HEK293 (cell line): ENCODE measurements around the gene TK1.
A peak's percentile ranks its signal among the peaks of the same experiment; 100 is the strongest.

Experiments used
- CTCF ChIA-PET: fragments of 350-600 bp; formaldehyde crosslinking; extraction: SDS; loops from one replicate; lab custom pipeline; 2021; ENCODE audit warnings: antibody characterized with exemption; lab: Yijun Ruan, JAX
- POLR2A ChIA-PET: fragments of 300-600 bp; formaldehyde crosslinking; extraction: SDS; loops from one replicate; lab custom pipeline; 2020; ENCODE audit warnings: antibody characterized with exemption, inconsistent platforms; lab: Yijun Ruan, JAX
- H3K27ac ChIP-seq: fragments of 200-500 bp; sonication (Bioruptor generic); 2 replicates; pipeline ENCODE4 v1.5.1; 2014; ENCODE audit warnings: low read depth, low read length, control low read depth, inconsistent platforms; ENCODE audit errors: extremely low read depth
- H3K36me3 ChIP-seq, 2 experiments: fragments of 200-500 bp in 1 of 2; sonication (Bioruptor generic) in 1 of 2; 1 replicate in 1 of 2; 2 replicates in 1 of 2; pipeline ENCODE4 v1.5.1; 2014 to 2017; ENCODE audit warnings: inconsistent platforms in 2 of 2, low read length in 2 of 2; ENCODE audit not compliant: control insufficient read depth in 2 of 2, insufficient read depth in 1 of 2
- H3K4me1 ChIP-seq: fragments of 200-500 bp; sonication (Bioruptor generic); 2 replicates; pipeline ENCODE4 v1.5.1; 2014; ENCODE audit warnings: mild to moderate bottlenecking, low read length, inconsistent platforms; ENCODE audit not compliant: control insufficient read depth, insufficient read depth
- H3K4me3 ChIP-seq: 2 replicates; pipeline ENCODE4 v1.5.1; 2011; ENCODE audit warnings: low read depth, mild to moderate bottlenecking, control low read depth, low read length, moderate library complexity
- H3K9me3 ChIP-seq: fragments of 200-500 bp; sonication (Bioruptor generic); 2 replicates; pipeline ENCODE4 v1.5.1; 2014; ENCODE audit warnings: low read depth, low read length, inconsistent platforms; ENCODE audit not compliant: control insufficient read depth, insufficient read depth
- EGR2 ChIP-seq: fragments of 450-650 bp; formaldehyde crosslinking; IDR thresholded peaks from 2 replicates; pipeline ENCODE4 v1.5.1; 2016; ENCODE audit warnings: low read depth, missing biosample characterization, missing genetic modification characterization
- OSR2 ChIP-seq: fragments of 450-650 bp; formaldehyde crosslinking; IDR thresholded peaks from 2 replicates; pipeline ENCODE4 v1.5.1; 2016; ENCODE audit warnings: missing biosample characterization, missing genetic modification characterization
- SALL2 ChIP-seq: fragments of 450-650 bp; formaldehyde crosslinking; IDR thresholded peaks from 2 replicates; pipeline ENCODE4 v1.5.0; 2017; ENCODE audit warnings: missing biosample characterization, mild to moderate bottlenecking, missing genetic modification characterization, borderline replicate concordance
- SP2 ChIP-seq: fragments of 450-650 bp; formaldehyde crosslinking; IDR thresholded peaks from 2 replicates; pipeline ENCODE4 v1.5.1; 2016; ENCODE audit warnings: missing biosample characterization, missing genetic modification characterization
- TCF7L2 ChIP-seq: IDR thresholded peaks from 2 replicates; pipeline ENCODE4 v1.6.1; 2011; ENCODE audit warnings: low read depth, mild to moderate bottlenecking, inconsistent platforms, low read length, moderate library complexity, borderline replicate concordance
- ZNF138 ChIP-seq: fragments of 450-650 bp; formaldehyde crosslinking; IDR thresholded peaks from 2 replicates; pipeline ENCODE4 v1.5.1; 2016; ENCODE audit warnings: missing biosample characterization, missing genetic modification characterization, borderline replicate concordance
- ZNF16 ChIP-seq: fragments of 450-650 bp; formaldehyde crosslinking; IDR thresholded peaks from 2 replicates; pipeline ENCODE4 v1.5.1; 2016; ENCODE audit warnings: low read depth, missing biosample characterization, missing genetic modification characterization
- ZNF214 ChIP-seq: fragments of 450-650 bp; formaldehyde crosslinking; IDR thresholded peaks from 2 replicates; pipeline ENCODE4 v1.5.1; 2017; ENCODE audit warnings: missing biosample characterization, mild to moderate bottlenecking, missing genetic modification characterization, borderline replicate concordance
- ZNF239 ChIP-seq: fragments of 450-650 bp; formaldehyde crosslinking; IDR thresholded peaks from 2 replicates; pipeline ENCODE4 v1.5.1; 2016; ENCODE audit warnings: missing biosample characterization, missing genetic modification characterization
- ZNF302 ChIP-seq: fragments of 450-650 bp; formaldehyde crosslinking; IDR thresholded peaks from 2 replicates; pipeline ENCODE4 v1.5.1; 2016; ENCODE audit warnings: missing biosample characterization, missing genetic modification characterization, low read depth
- ZNF350 ChIP-seq: fragments of 450-650 bp; formaldehyde crosslinking; IDR thresholded peaks from 2 replicates; pipeline ENCODE4 v1.5.0; 2017; ENCODE audit warnings: missing biosample characterization, mild to moderate bottlenecking, missing genetic modification characterization
- ZNF426 ChIP-seq: fragments of 450-650 bp; formaldehyde crosslinking; IDR thresholded peaks from 2 replicates; pipeline ENCODE4 v1.5.1; 2017; ENCODE audit warnings: missing biosample characterization, missing genetic modification characterization, mild to moderate bottlenecking, inconsistent platforms, moderate library complexity
- ZNF560 ChIP-seq: fragments of 450-650 bp; formaldehyde crosslinking; IDR thresholded peaks from 2 replicates; pipeline ENCODE4 v1.5.1; 2017; ENCODE audit warnings: missing biosample characterization, missing genetic modification characterization, borderline replicate concordance
- ZNF670 ChIP-seq: fragments of 450-650 bp; formaldehyde crosslinking; IDR thresholded peaks from 2 replicates; pipeline ENCODE4 v1.5.1; 2016; ENCODE audit warnings: missing biosample characterization, missing genetic modification characterization, low read depth
- ZNF791 ChIP-seq: fragments of 450-650 bp; formaldehyde crosslinking; IDR thresholded peaks from 2 replicates; pipeline ENCODE4 v1.5.1; 2016; ENCODE audit warnings: missing biosample characterization, missing genetic modification characterization
- ZSCAN30 ChIP-seq: fragments of 450-650 bp; IDR thresholded peaks from 2 replicates; pipeline ENCODE4 v1.5.1; 2018; ENCODE audit warnings: missing biosample characterization, mild to moderate bottlenecking, missing genetic modification characterization, moderate library complexity
- TF ChIP-seq, protein P1 (sequence below): fragments of 450-650 bp; formaldehyde crosslinking; IDR thresholded peaks from 2 replicates; pipeline ENCODE4 v1.5.1; 2016; ENCODE audit warnings: missing biosample characterization, missing genetic modification characterization
- TF ChIP-seq, protein P2 (sequence below): fragments of 450-650 bp; IDR thresholded peaks from 2 replicates; pipeline ENCODE4 v1.5.1; 2018; ENCODE audit warnings: missing biosample characterization, mild to moderate bottlenecking, missing genetic modification characterization
- TF ChIP-seq, protein P3 (sequence below): fragments of 450-650 bp; formaldehyde crosslinking; IDR thresholded peaks from 2 replicates; pipeline ENCODE4 v1.5.1; 2016; ENCODE audit warnings: missing biosample characterization, missing genetic modification characterization
- TF ChIP-seq, protein P4 (sequence below): sonication (generic); formaldehyde crosslinking; IDR thresholded peaks from 2 replicates; pipeline ENCODE4 v1.8.1; 2022; ENCODE audit warnings: mild to moderate bottlenecking, moderate library complexity, missing genetic modification reagents
- TF ChIP-seq, protein P5 (sequence below): fragments of 450-650 bp; formaldehyde crosslinking; IDR thresholded peaks from 2 replicates; pipeline ENCODE4 v1.5.1; 2016; ENCODE audit warnings: missing biosample characterization, missing genetic modification characterization
- TF ChIP-seq, protein P6 (sequence below): fragments of 450-650 bp; formaldehyde crosslinking; IDR thresholded peaks from 2 replicates; pipeline ENCODE4 v1.5.1; 2016; ENCODE audit warnings: missing biosample characterization, missing genetic modification characterization
- TF ChIP-seq, protein P7 (sequence below): fragments of 450-650 bp; formaldehyde crosslinking; conservative IDR thresholded peaks from 2 replicates; pipeline ENCODE4 v1.5.1; 2016; ENCODE audit warnings: low read depth, missing biosample characterization, missing genetic modification characterization

TK1 gene

DNA sequence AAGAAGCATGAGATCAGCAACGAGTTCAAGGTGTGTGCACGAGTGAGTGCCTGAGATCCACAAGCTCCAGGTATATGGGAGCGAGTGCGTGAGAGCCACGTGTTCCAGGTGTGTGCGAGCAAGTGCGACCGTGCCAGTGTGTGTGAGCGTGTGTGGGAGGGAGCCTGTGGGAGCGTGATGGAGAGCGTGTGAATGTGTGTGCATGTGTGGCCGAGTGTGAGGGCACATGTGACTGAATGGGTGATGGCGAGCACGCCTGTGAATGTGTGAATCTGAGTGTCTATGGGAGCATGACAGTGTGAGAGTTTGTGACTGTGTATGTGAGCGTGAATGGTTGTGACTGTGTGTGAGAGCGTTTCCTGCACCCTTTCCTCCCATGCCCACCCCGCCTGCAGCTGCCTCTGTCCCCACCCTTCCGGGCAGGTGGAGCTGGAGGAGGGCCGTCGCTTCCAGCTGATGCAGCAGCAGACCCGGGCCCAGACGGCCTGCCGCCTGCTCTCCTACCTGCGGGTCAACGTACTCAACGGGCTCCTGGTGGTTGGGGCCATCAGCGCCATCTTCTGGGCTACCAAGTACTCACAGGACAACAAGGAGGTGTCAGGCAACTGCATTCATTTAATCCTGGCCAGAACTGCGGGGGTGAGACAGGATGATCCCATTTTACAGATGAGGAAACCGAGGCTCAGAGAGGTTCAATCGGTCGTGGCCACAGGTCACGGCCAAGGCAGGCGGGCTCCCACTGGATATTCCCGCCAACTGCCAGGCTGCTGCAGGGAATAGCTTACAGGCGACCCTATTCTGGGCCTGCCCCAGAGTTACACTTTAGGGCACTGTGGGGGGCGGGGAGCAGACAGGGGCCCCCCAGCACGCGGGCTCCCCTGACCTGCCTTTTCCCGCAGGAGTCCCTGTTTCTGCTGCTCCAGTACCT is 52.6 kb downstream of the TK1 start:
- Histone ChIP-seq H3K36me3 (no peaks in the 10 kb centered on the region), H3K4me3 (no peak overlapping the region), H3K27ac (no peak overlapping the region), H3K4me1 (no peaks in the 10 kb centered on the region), H3K9me3 (no peaks in the 10 kb centered on the region)
- ChIA-PET POLR2A (interaction anchor here (1.1 to 1.9 kb wide), 3 partner anchors 52 to 176 kb away, joined by 3 to 6 read pairs (median 4); partner anchors contain the start of genes AFMID, TK1 and TNRC6C), CTCF (interaction anchor here (0.7 to 2.8 kb wide), 24 partner anchors 10 to 793 kb away, joined by 3 to 15 read pairs (median 4); no protein-coding TSS in a partner anchor)
- TF ChIP-seq ZNF426 (tag by site-specific recombination) (no peak), ZNF16 (tag by site-specific recombination) (no peak), ZNF214 (tag by site-specific recombination) (no peak), ZSCAN30 (tag by site-specific recombination) (0 out of 2 replicates have a peak, but pooled peaks have one; percentile 46), OSR2 (tag by site-specific recombination) (no peak), ZNF670 (tag by site-specific recombination) (no peak), SP2 (0 out of 2 replicates have a peak, but pooled peaks have one; percentile 14), TCF7L2 (no peak), ZNF239 (no peak), ZNF350 (tag by site-specific recombination) (no peak), ZNF302 (tag by site-specific recombination) (no peak), ZNF560 (tag by site-specific recombination) (no peak), EGR2 (tag by site-specific recombination) (0 out of 2 replicates have a peak, but pooled peaks have one; percentile 4), SALL2 (no peak), ZNF138 (tag by site-specific recombination) (no peak), ZNF791 (tag by site-specific recombination) (no peak)
- TF ChIP-seq, protein P1, sequence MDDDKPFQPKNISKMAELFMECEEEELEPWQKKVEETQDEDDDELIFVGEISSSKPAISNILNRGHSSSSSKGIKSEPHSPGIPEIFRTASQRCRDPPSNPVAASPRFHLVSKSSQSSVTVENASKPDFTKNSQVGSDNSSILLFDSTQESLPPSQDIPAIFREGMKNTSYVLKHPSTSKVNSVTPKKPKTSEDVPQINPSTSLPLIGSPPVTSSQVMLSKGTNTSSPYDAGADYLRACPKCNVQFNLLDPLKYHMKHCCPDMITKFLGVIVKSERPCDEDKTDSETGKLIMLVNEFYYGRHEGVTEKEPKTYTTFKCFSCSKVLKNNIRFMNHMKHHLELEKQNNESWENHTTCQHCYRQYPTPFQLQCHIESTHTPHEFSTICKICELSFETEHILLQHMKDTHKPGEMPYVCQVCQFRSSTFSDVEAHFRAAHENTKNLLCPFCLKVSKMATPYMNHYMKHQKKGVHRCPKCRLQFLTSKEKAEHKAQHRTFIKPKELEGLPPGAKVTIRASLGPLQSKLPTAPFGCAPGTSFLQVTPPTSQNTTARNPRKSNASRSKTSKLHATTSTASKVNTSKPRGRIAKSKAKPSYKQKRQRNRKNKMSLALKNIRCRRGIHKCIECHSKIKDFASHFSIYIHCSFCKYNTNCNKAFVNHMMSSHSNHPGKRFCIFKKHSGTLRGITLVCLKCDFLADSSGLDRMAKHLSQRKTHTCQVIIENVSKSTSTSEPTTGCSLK (tag by site-specific recombination) = no peak
- TF ChIP-seq, protein P2, sequence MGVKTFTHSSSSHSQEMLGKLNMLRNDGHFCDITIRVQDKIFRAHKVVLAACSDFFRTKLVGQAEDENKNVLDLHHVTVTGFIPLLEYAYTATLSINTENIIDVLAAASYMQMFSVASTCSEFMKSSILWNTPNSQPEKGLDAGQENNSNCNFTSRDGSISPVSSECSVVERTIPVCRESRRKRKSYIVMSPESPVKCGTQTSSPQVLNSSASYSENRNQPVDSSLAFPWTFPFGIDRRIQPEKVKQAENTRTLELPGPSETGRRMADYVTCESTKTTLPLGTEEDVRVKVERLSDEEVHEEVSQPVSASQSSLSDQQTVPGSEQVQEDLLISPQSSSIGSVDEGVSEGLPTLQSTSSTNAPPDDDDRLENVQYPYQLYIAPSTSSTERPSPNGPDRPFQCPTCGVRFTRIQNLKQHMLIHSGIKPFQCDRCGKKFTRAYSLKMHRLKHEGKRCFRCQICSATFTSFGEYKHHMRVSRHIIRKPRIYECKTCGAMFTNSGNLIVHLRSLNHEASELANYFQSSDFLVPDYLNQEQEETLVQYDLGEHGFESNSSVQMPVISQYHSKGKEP (tag by site-specific recombination) = no peak
- TF ChIP-seq, protein P3, sequence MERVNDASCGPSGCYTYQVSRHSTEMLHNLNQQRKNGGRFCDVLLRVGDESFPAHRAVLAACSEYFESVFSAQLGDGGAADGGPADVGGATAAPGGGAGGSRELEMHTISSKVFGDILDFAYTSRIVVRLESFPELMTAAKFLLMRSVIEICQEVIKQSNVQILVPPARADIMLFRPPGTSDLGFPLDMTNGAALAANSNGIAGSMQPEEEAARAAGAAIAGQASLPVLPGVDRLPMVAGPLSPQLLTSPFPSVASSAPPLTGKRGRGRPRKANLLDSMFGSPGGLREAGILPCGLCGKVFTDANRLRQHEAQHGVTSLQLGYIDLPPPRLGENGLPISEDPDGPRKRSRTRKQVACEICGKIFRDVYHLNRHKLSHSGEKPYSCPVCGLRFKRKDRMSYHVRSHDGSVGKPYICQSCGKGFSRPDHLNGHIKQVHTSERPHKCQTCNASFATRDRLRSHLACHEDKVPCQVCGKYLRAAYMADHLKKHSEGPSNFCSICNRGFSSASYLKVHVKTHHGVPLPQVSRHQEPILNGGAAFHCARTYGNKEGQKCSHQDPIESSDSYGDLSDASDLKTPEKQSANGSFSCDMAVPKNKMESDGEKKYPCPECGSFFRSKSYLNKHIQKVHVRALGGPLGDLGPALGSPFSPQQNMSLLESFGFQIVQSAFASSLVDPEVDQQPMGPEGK (tag by site-specific recombination) = no peak
- TF ChIP-seq, protein P4, sequence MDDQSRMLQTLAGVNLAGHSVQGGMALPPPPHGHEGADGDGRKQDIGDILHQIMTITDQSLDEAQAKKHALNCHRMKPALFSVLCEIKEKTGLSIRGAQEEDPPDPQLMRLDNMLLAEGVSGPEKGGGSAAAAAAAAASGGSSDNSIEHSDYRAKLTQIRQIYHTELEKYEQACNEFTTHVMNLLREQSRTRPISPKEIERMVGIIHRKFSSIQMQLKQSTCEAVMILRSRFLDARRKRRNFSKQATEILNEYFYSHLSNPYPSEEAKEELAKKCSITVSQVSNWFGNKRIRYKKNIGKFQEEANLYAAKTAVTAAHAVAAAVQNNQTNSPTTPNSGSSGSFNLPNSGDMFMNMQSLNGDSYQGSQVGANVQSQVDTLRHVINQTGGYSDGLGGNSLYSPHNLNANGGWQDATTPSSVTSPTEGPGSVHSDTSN (CRISPR knock-in tag) = 0 out of 2 replicates have a peak, but pooled peaks have one; percentile 40
- TF ChIP-seq, protein P5, sequence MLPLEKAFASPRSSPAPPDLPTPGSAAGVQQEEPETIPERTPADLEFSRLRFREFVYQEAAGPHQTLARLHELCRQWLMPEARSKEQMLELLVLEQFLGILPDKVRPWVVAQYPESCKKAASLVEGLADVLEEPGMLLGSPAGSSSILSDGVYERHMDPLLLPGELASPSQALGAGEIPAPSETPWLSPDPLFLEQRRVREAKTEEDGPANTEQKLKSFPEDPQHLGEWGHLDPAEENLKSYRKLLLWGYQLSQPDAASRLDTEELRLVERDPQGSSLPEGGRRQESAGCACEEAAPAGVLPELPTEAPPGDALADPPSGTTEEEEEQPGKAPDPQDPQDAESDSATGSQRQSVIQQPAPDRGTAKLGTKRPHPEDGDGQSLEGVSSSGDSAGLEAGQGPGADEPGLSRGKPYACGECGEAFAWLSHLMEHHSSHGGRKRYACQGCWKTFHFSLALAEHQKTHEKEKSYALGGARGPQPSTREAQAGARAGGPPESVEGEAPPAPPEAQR (tag by site-specific recombination) = no peak
- TF ChIP-seq, protein P6, sequence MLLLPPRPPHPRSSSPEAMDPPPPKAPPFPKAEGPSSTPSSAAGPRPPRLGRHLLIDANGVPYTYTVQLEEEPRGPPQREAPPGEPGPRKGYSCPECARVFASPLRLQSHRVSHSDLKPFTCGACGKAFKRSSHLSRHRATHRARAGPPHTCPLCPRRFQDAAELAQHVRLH = 0 out of 2 replicates have a peak, but pooled peaks have one; percentile 16
- TF ChIP-seq, protein P7, sequence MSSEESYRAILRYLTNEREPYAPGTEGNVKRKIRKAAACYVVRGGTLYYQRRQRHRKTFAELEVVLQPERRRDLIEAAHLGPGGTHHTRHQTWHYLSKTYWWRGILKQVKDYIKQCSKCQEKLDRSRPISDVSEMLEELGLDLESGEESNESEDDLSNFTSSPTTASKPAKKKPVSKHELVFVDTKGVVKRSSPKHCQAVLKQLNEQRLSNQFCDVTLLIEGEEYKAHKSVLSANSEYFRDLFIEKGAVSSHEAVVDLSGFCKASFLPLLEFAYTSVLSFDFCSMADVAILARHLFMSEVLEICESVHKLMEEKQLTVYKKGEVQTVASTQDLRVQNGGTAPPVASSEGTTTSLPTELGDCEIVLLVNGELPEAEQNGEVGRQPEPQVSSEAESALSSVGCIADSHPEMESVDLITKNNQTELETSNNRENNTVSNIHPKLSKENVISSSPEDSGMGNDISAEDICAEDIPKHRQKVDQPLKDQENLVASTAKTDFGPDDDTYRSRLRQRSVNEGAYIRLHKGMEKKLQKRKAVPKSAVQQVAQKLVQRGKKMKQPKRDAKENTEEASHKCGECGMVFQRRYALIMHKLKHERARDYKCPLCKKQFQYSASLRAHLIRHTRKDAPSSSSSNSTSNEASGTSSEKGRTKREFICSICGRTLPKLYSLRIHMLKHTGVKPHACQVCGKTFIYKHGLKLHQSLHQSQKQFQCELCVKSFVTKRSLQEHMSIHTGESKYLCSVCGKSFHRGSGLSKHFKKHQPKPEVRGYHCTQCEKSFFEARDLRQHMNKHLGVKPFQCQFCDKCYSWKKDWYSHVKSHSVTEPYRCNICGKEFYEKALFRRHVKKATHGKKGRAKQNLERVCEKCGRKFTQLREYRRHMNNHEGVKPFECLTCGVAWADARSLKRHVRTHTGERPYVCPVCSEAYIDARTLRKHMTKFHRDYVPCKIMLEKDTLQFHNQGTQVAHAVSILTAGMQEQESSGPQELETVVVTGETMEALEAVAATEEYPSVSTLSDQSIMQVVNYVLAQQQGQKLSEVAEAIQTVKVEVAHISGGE (tag by site-specific recombination) = no peak
